ENCODE results near the gene SMS.
A peak's percentile ranks its signal among the peaks of the same experiment; 100 is the strongest.

Gene SMS

GRCh38 chrX:21926527-21927278 lies 13.8 kb upstream of the SMS start:
- Histone ChIP-seq H3K4me1 (ENCODE audit: low read length) (peaks cover 19% of the 10 kb centered on the region), H2AFZ (ENCODE audit: low read depth, low read length) (no peak overlapping the region), H3K4me2 (ENCODE audit: low read length) (peak overlapping the region; percentile 49), H3K4me3 (ENCODE audit: low read length) (no peak overlapping the region), H3K36me3 (replicated peaks; ENCODE audit: low read depth, low read length) (no peaks in the 10 kb centered on the region), H3K27ac (ENCODE audit: low read length) (0 out of 2 replicates have a peak overlapping the region, but pooled peaks have one; percentile 1), H4K20me1 (ENCODE audit: insufficient read depth, low read length) (no peaks in the 10 kb centered on the region), H3K9ac (ENCODE audit: low read length) (no peak overlapping the region), H3K9me3 (ENCODE audit: insufficient read depth, low read length) (no peaks in the 10 kb centered on the region), H3K27me3 (ENCODE audit: low read depth, low read length) (no peaks in the 10 kb centered on the region), H3K79me2 (ENCODE audit: low read length) (no peaks in the 10 kb centered on the region)
- no peak for TF ChIP-seq EZH2phosphoT487 (IDR thresholded peaks at IDR 0.05; ENCODE audit: low read depth)
- TF ChIP-seq CTCF (IDR thresholded peaks at IDR 0.05; ENCODE audit: low read depth, low read length): no peak

- Histone ChIP-seq H3K36me3 (replicated peaks; ENCODE audit: low read depth, low read length) (no peaks in the 10 kb centered on the region), H2AFZ (ENCODE audit: low read depth, low read length) (no peak overlapping the region), H4K20me1 (ENCODE audit: insufficient read depth, low read length) (no peaks in the 10 kb centered on the region), H3K27ac (ENCODE audit: low read length) (no peak overlapping the region), H3K4me2 (ENCODE audit: low read length) (no peak overlapping the region), H3K9ac (ENCODE audit: low read length) (no peak overlapping the region), H3K4me3 (ENCODE audit: low read length) (no peak overlapping the region), H3K9me3 (ENCODE audit: insufficient read depth, low read length) (no peaks in the 10 kb centered on the region), H3K79me2 (ENCODE audit: low read length) (no peaks in the 10 kb centered on the region), H3K27me3 (ENCODE audit: low read depth, low read length) (no peaks in the 10 kb centered on the region), H3K4me1 (ENCODE audit: low read length) (peaks cover 19% of the 10 kb centered on the region)
- TF ChIP-seq CTCF (IDR thresholded peaks at IDR 0.05; ENCODE audit: low read depth, low read length): no peak
- no peak for TF ChIP-seq EZH2phosphoT487 (IDR thresholded peaks at IDR 0.05; ENCODE audit: low read depth)
Measured at GRCh38 chrX:21929209-21929608, 11.3 kb upstream of the SMS start.

- Histone ChIP-seq H3K27ac (ENCODE audit: low read length) (no peak overlapping the region), H3K4me1 (ENCODE audit: low read length) (peaks cover 18% of the 10 kb centered on the region), H4K20me1 (ENCODE audit: insufficient read depth, low read length) (no peaks in the 10 kb centered on the region), H3K9me3 (ENCODE audit: insufficient read depth, low read length) (no peaks in the 10 kb centered on the region), H3K9ac (ENCODE audit: low read length) (no peak overlapping the region), H2AFZ (ENCODE audit: low read depth, low read length) (no peak overlapping the region), H3K79me2 (ENCODE audit: low read length) (no peaks in the 10 kb centered on the region), H3K36me3 (replicated peaks; ENCODE audit: low read depth, low read length) (no peaks in the 10 kb centered on the region), H3K4me3 (ENCODE audit: low read length) (no peak overlapping the region), H3K27me3 (ENCODE audit: low read depth, low read length) (no peaks in the 10 kb centered on the region), H3K4me2 (ENCODE audit: low read length) (no peak overlapping the region)
- TF ChIP-seq CTCF (IDR thresholded peaks at IDR 0.05; ENCODE audit: low read depth, low read length): no peak
- TF ChIP-seq EZH2phosphoT487 (IDR thresholded peaks at IDR 0.05; ENCODE audit: low read depth): no peak
Measured at GRCh38 chrX:21930986-21931385, 9.5 kb upstream of the SMS start.

- no peak overlapping the region for H3K9ac ChIP-seq (ENCODE audit: low read length)
- no peaks in the 10 kb centered on the region for H3K9me3 ChIP-seq (ENCODE audit: insufficient read depth, low read length)
- H3K27ac ChIP-seq (ENCODE audit: low read length): no peak overlapping the region
- TF ChIP-seq EZH2phosphoT487 (IDR thresholded peaks at IDR 0.05; ENCODE audit: low read depth): no peak
- TF ChIP-seq CTCF (IDR thresholded peaks at IDR 0.05; ENCODE audit: low read depth, low read length): no peak
- H3K79me2 ChIP-seq (ENCODE audit: low read length): no peaks in the 10 kb centered on the region
- peaks cover 3% of the 10 kb centered on the region for H3K4me1 ChIP-seq (ENCODE audit: low read length)
- no peak overlapping the region for H3K4me2 ChIP-seq (ENCODE audit: low read length)
- no peaks in the 10 kb centered on the region for H4K20me1 ChIP-seq (ENCODE audit: insufficient read depth, low read length)
- H3K4me3 ChIP-seq (ENCODE audit: low read length): no peak overlapping the region
- no peak overlapping the region for H2AFZ ChIP-seq (ENCODE audit: low read depth, low read length)
- no peaks in the 10 kb centered on the region for H3K36me3 ChIP-seq (replicated peaks; ENCODE audit: low read depth, low read length)
- H3K27me3 ChIP-seq (ENCODE audit: low read depth, low read length): no peaks in the 10 kb centered on the region
Measured at GRCh38 chrX:21932292-21933002, 8.1 kb upstream of the SMS start.

Measured in OCI-LY3 (cell line).